PC-9 (cell line): ENCODE results near the gene REEP3.

Experiments
- EZH2 ChIP-seq: fragments of 200-600 bp; sonication (generic); IDR thresholded peaks from 2 replicates; pipeline ENCODE4 v1.8.0; 2017; ENCODE audit warnings: antibody characterized with exemption, low read depth
- TF ChIP-seq, protein P1 (sequence below): fragments of 200-600 bp; sonication (generic); conservative IDR thresholded peaks from 2 replicates; pipeline ENCODE4 v1.6.1; 2017; ENCODE audit warnings: mixed run types, antibody characterized with exemption, mild to moderate bottlenecking, moderate library complexity

DNA sequence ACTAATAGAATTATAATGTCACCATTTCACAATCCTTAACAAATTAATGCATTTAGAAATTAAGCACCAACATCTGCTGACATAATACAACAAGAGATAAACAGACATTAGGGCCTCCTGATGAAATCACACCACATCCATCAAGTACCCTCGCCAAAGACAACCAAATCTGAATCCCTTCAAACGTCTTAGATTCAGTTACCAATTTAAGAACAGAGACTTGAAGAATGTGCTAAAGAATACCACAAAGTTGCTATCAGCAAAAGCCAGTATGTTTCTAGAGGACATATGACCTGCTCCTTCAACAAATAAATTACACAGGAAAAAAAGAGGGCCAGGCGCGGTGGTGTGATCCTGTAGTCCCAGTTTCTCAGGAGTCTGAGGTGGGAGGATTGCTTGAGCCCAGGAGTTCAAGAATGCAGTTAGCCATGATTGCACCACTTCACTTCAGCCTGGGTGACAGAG lies 144.5 kb downstream of the REEP3 start:
- TF ChIP-seq, protein P1, sequence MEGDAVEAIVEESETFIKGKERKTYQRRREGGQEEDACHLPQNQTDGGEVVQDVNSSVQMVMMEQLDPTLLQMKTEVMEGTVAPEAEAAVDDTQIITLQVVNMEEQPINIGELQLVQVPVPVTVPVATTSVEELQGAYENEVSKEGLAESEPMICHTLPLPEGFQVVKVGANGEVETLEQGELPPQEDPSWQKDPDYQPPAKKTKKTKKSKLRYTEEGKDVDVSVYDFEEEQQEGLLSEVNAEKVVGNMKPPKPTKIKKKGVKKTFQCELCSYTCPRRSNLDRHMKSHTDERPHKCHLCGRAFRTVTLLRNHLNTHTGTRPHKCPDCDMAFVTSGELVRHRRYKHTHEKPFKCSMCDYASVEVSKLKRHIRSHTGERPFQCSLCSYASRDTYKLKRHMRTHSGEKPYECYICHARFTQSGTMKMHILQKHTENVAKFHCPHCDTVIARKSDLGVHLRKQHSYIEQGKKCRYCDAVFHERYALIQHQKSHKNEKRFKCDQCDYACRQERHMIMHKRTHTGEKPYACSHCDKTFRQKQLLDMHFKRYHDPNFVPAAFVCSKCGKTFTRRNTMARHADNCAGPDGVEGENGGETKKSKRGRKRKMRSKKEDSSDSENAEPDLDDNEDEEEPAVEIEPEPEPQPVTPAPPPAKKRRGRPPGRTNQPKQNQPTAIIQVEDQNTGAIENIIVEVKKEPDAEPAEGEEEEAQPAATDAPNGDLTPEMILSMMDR = no peak
- TF ChIP-seq EZH2 = no peak
